Activated naive CD8-positive, alpha-beta T cell (primary cell): ENCODE results near the gene TREM2.
"Not testable (repeated sequence)": the region's sequence is repeated elsewhere in the genome, so short reads cannot be mapped to it uniquely, and the experiment has no call there.

Source experiments
- H3K27ac Mint-ChIP-seq: one replicate; pipeline ENCODE4 v1.8.0; 2021; ENCODE audit warnings: mixed read lengths
- H3K27me3 Mint-ChIP-seq: one replicate; pipeline ENCODE4 v1.8.0; 2021; ENCODE audit warnings: mixed read lengths
- H3K36me3 Mint-ChIP-seq: one replicate; pipeline ENCODE4 v1.8.0; 2021; ENCODE audit warnings: mixed read lengths
- H3K4me1 Mint-ChIP-seq: one replicate; pipeline ENCODE4 v1.8.0; 2021; ENCODE audit warnings: low read depth, mixed read lengths
- H3K4me3 Mint-ChIP-seq: one replicate; pipeline ENCODE4 v1.8.0; 2021; ENCODE audit warnings: mild to moderate bottlenecking, mixed read lengths
- H3K9me3 Mint-ChIP-seq: one replicate; pipeline ENCODE4 v1.8.0; 2021; ENCODE audit warnings: low read depth, mixed read lengths

TREM2 gene

DNA sequence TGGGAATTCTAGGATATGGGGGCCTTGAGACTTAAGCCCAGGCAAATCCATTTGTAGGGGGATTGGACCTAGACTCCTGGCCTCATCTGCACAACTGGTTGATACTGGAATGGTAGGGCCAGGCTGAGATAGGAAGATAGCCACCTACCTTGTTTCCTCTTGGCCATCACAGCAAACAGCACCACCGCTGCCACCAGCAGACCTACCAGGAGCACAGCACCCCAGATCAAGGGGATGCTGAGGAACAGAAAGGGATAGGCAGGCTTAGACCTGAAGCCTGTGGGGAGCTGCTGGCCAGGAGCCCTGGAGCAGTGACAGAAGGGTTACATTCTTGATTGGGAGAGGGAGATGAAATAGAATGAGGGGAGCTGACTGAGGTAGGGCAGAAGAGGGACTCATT, 12.2 kb downstream of the TREM2 start:
- H3K4me1 Mint-ChIP-seq, result peaks cover 12% of the 10 kb centered on the region
- H3K27me3 Mint-ChIP-seq, result no peaks in the 10 kb centered on the region
- H3K9me3 Mint-ChIP-seq, result no peaks in the 10 kb centered on the region
- no peak overlapping the region for H3K27ac Mint-ChIP-seq
- H3K36me3 Mint-ChIP-seq, result peaks cover 14% of the 10 kb centered on the region
- H3K4me3 Mint-ChIP-seq, result no peak overlapping the region

DNA sequence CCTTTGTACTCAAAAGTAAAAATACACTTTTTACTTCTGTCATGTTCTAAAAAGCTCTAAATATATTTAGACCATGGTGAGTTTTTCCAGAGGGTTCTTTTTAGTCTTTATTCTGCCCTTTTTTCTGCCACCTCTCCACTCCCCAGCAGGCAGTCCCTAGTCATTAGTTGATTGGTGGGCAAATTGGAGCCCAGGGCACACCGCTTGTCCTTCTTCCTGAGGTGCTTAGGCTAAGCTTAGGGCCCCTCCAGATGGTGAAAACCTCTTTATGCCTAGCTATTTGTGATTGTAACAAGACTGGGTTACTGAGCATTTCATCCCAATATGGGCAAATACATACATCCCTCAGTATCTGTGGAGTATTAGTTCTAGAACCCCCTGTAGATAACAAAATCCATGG, 15.0 kb downstream of the TREM2 start:
- Mint-ChIP-seq H3K27me3 (no peaks in the 10 kb centered on the region), H3K9me3 (no peaks in the 10 kb centered on the region), H3K27ac (no peak overlapping the region), H3K4me3 (peak overlapping the region; percentile 4), H3K36me3 (peaks cover 23% of the 10 kb centered on the region), H3K4me1 (peaks cover 12% of the 10 kb centered on the region)

DNA sequence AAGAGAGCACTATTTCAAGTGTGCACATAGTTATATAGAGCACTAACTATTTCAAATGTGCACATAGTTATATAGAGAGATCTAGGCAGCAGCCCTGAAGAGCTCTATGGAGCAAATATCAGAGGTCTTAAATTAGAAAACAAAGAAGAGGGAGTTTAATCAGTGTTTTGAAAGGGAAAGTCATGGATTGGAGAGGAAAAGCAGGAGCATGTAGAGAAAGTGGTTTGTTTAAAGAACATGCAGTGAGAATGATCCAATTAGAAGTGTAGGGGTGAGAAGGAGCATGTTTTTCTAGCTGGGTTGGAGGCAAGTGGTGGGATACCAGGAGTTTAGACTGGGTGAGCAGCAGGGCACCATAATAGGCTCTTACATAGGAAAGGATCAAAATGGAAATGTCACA, 26.0 kb downstream of the TREM2 start:
- no peaks in the 10 kb centered on the region for H3K4me1 Mint-ChIP-seq
- no peak overlapping the region for H3K27ac Mint-ChIP-seq
- no peak overlapping the region for H3K4me3 Mint-ChIP-seq
- peaks cover 33% of the 10 kb centered on the region for H3K36me3 Mint-ChIP-seq
- no peaks in the 10 kb centered on the region for H3K27me3 Mint-ChIP-seq
- H3K9me3 Mint-ChIP-seq, result no peaks in the 10 kb centered on the region

DNA sequence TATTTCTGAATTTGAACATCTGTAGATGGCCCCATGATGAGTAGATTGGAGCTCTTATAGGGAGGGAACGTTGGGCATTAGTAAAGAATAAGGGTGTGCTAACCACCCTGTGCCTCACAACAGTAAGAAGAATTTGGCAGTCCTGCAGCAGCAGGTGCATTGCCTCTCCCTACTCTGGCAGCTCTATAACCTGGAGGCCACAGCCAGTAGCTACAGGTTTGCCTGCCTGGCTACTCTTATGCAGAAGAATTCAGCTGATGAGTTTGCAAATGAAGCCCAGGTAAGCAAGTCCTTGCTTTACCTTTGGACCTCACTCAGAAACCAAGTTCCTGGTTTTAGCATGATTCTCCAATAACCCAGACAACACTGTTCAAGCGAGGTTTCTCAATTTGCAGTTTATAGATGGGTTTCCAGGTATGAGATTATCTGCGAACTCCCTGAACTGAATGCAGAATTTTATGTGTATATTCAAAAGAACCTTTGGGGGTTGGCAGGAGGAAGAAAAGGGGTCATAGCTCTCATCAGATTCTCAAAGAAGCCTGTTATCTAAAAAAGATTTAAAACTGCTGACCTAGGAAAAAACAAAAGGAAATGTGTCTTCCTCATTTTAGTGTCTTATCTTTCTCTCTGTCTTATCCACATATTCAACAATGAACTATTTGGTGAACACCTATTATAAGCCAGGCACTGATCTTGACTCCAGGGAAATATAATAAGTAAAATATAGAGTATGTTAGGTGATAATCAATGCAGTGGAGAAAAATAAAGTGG, 27.7 kb downstream of the TREM2 start:
- Mint-ChIP-seq H3K9me3 (no peaks in the 10 kb centered on the region), H3K4me3 (no peak overlapping the region), H3K27ac (no peak overlapping the region), H3K4me1 (no peaks in the 10 kb centered on the region), H3K27me3 (no peaks in the 10 kb centered on the region), H3K36me3 (peaks cover 26% of the 10 kb centered on the region)

DNA sequence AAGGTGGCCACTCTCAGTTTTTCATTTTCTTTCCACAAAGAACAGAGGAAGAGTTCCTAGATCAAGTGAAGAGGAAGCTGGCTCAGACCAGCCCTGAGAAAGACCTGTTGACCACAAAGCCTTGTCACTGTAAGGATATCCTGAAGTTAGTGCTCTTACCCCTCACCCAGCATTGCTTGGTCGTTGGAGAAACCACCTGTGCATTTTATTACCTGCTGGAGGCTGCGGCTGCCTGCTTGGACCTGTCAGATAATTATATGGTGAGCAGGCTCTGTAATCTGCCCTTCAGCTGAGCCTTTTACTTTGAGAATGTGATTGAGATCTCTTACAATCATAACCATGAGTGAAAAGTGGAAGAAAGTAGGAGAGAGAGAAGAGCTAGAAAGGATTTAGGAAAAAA, 30.7 kb downstream of the TREM2 start:
- H3K4me3 Mint-ChIP-seq, result no peak overlapping the region
- H3K36me3 Mint-ChIP-seq, result peaks cover 21% of the 10 kb centered on the region
- no peaks in the 10 kb centered on the region for H3K27me3 Mint-ChIP-seq
- no peaks in the 10 kb centered on the region for H3K9me3 Mint-ChIP-seq
- no peak overlapping the region for H3K27ac Mint-ChIP-seq
- no peaks in the 10 kb centered on the region for H3K4me1 Mint-ChIP-seq

DNA sequence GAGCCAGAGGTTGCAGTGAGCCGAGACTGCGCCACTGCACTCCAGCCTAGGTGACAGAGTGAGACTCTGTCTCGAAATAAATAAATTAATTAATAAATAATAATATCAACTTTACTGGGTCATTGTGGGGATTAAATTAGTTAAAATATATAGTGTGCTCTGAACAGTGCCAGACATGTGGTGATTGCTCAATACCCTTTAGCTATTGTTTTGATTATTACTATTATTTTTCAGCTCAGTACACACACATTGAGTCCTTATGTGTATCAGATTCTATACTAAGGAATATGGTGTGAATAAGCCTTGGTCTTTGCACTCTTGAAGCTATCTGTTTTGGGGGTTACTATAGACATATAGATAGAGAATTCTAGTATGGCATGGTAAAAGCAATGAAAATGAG, 37.6 kb downstream of the TREM2 start:
- Mint-ChIP-seq H3K4me1 (no peaks in the 10 kb centered on the region), H3K9me3 (no peaks in the 10 kb centered on the region), H3K36me3 (peaks cover 27% of the 10 kb centered on the region), H3K27me3 (no peaks in the 10 kb centered on the region), H3K27ac (no peak overlapping the region), H3K4me3 (no peak overlapping the region)

DNA sequence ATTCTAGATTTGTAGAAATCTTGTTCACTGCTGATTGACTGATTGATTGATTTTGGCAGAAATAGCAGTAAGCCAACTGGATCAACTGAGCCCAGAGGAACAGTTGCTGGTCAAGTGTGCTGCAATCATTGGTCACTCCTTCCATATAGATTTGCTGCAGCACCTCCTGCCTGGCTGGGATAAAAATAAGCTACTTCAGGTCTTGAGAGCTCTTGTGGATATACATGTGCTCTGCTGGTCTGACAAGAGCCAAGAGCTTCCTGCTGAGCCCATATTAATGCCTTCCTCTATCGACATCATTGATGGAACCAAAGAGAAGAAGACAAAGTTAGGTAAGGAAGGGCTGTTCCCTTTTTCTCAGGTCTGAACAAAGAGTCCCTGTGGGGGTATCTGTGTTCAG, 40.0 kb downstream of the TREM2 start:
- no peak overlapping the region for H3K4me3 Mint-ChIP-seq
- peaks cover 33% of the 10 kb centered on the region for H3K36me3 Mint-ChIP-seq
- H3K27ac Mint-ChIP-seq, result no peak overlapping the region
- no peaks in the 10 kb centered on the region for H3K4me1 Mint-ChIP-seq
- no peaks in the 10 kb centered on the region for H3K9me3 Mint-ChIP-seq
- no peaks in the 10 kb centered on the region for H3K27me3 Mint-ChIP-seq

DNA sequence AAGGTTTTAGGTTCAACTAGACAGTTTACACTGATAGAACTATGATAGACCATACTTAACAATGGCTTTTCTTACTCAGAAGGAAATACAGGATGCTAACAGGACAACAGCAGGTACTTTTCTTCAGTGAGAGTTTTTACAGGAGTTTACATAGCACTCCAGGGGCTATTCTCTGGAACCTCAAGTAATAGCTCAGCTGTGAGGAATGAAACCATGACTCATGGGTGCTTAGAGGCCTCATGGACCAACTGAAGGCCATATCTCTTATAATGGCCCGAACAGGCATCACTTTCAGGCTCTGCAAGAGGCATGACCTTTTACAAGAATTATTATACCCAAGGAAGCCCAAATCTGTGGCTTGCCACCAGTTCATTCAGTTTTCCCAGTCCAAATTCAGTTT, 40.5 kb downstream of the TREM2 start:
- H3K36me3 Mint-ChIP-seq, result peaks cover 35% of the 10 kb centered on the region
- no peaks in the 10 kb centered on the region for H3K9me3 Mint-ChIP-seq
- H3K27ac Mint-ChIP-seq, result no peak overlapping the region
- H3K27me3 Mint-ChIP-seq, result no peaks in the 10 kb centered on the region
- H3K4me3 Mint-ChIP-seq, result no peak overlapping the region
- no peaks in the 10 kb centered on the region for H3K4me1 Mint-ChIP-seq

DNA sequence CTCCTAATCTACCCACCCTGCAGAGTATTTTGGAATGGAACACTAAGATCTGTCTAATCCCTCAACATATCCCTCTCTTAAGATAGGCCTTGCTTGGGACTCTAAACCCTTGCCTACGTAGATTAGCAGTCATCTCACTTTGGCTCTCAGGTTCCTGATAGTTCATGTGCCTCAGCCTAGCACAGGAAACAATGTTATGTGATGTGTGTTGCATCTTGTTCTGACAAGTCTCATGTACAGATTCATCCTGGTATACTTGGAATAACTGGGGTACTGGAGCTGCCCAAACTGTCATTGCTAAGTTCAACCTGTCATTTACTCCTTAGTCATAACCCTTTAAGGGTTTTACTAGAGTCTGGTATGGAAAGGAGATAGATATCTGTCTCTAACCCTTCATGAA, 42.9 kb downstream of the TREM2 start:
- no peak overlapping the region for H3K27ac Mint-ChIP-seq

DNA sequence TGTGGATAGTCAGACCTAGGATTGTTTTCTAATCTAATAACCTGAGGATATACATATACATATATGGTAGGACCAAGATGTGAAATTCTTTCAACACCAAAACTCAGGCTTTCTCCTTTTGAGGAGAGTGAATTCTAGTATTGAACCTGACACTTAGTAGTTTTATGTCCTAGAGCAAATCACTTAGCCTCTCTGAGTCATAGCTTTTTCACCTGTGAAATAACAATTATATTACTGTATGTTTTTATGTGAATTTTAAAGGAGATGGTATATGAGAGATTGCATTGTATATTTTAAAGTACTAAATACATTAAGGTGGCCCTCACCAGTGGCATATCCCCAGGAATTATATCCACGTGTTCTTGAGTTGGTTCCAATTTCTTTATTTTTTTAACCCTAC, 43.4 kb downstream of the TREM2 start:
- Mint-ChIP-seq H3K4me1 (no peaks in the 10 kb centered on the region), H3K4me3 (no peak overlapping the region), H3K27ac (no peak overlapping the region), H3K27me3 (no peaks in the 10 kb centered on the region), H3K9me3 (no peaks in the 10 kb centered on the region), H3K36me3 (peaks cover 31% of the 10 kb centered on the region)

More for the DNA sequence above, 42.9 kb downstream of the TREM2 start:
- H3K36me3 Mint-ChIP-seq, result peaks cover 28% of the 10 kb centered on the region
- H3K4me3 Mint-ChIP-seq, result no peak overlapping the region
- no peaks in the 10 kb centered on the region for H3K9me3 Mint-ChIP-seq
- no peaks in the 10 kb centered on the region for H3K27me3 Mint-ChIP-seq
- no peaks in the 10 kb centered on the region for H3K4me1 Mint-ChIP-seq

DNA sequence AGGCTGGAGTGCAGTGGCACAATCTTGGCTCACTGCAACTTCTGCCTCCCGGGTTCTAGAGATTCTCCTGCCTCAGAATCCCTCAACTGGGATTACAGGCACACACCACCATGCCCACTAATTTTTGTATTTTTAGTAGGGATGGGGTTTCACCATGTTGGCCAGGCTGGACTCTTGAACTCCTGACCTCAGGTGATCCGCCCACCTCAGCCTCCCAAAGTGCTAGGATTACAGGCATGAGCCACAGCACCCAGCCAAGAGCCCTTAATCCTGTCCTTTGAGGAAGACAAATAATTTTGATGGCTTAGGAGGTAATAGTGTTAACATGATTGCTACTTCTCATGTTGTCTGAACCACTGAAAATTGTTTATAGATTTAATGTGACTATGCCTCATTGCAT, 47.9 kb downstream of the TREM2 start:
- H3K27ac Mint-ChIP-seq, H3K9me3 Mint-ChIP-seq, H3K4me1 Mint-ChIP-seq, H3K27me3 Mint-ChIP-seq, H3K4me3 Mint-ChIP-seq: not testable (repeated sequence)
- peaks cover 19% of the 10 kb centered on the region for H3K36me3 Mint-ChIP-seq

DNA sequence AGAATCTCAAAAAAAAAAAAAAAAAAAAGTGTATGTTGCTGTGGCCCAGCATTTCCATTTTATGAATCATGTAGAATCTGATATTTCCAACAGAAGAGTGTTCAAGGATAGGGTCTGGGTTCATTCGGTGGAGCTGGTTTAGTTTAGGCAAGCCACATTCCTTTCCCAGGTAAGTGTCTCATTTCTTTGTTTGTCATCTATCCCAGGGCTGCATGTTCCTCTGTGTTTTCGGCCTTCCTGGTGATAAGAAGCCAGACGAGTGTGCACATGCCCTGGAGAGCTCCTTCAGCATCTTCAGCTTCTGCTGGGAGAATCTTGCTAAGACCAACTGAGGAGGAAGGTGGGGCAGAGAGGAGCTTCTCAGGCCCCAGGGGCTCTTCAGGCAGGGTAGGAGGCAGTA, 51.9 kb downstream of the TREM2 start:
- Mint-ChIP-seq H3K27me3 (no peaks in the 10 kb centered on the region), H3K27ac (no peak overlapping the region), H3K4me3 (no peak overlapping the region), H3K9me3 (no peaks in the 10 kb centered on the region), H3K36me3 (peaks cover 20% of the 10 kb centered on the region), H3K4me1 (no peaks in the 10 kb centered on the region)
